Endothelial cell of umbilical vein (primary cell): ENCODE results near the gene BASP1.

Source experiments
- FOS ChIP-seq: IDR thresholded peaks from 2 replicates; pipeline ENCODE4 v1.6.1; 2011; ENCODE audit warnings: mild to moderate bottlenecking, low read length, moderate library complexity, borderline replicate concordance; ENCODE audit not compliant: insufficient read depth
- POLR2A ChIP-seq: IDR thresholded peaks from 2 replicates; pipeline ENCODE4 v1.6.1; 2012; ENCODE audit warnings: low read depth, mild to moderate bottlenecking, control low read depth, low read length
- TF ChIP-seq, protein P1 (sequence below), 2 donors: IDR thresholded peaks; 1 replicate in 1 of 2; 2 replicates in 1 of 2; pipeline ENCODE4 v1.5.1; 2011; ENCODE audit warnings: low read length in 2 of 2, mild to moderate bottlenecking in 2 of 2, moderate library complexity in 2 of 2, control low read depth in 1 of 2, inconsistent platforms in 1 of 2, low read depth in 1 of 2; ENCODE audit not compliant: insufficient read depth in 1 of 2; ENCODE audit errors: extremely low read depth in 1 of 2
- TF ChIP-seq, protein P2 (sequence below): IDR thresholded peaks from 2 replicates; pipeline ENCODE4 v1.6.1; 2011; ENCODE audit not compliant: insufficient read depth, insufficient read length

DNA sequence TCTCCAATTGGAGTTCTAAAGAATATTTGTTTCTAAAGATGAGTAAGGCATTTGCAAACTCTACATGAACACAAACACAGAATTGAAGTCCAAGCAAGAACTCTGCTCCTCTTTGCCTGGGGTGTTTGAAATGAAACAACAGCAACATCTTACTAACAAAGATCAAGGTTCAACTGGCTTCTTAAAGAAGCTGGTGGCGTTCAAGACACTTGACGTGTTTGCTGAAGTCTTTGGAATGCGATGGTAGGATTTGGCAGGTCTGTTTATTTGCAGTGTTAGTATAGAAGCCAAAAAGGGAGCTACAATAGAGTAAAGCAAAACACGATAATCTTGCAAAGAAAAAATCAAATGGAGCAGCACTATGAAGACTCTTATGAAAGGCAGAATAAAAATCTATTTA, 94.9 kb downstream of the BASP1 start:
- TF ChIP-seq, protein P1, sequence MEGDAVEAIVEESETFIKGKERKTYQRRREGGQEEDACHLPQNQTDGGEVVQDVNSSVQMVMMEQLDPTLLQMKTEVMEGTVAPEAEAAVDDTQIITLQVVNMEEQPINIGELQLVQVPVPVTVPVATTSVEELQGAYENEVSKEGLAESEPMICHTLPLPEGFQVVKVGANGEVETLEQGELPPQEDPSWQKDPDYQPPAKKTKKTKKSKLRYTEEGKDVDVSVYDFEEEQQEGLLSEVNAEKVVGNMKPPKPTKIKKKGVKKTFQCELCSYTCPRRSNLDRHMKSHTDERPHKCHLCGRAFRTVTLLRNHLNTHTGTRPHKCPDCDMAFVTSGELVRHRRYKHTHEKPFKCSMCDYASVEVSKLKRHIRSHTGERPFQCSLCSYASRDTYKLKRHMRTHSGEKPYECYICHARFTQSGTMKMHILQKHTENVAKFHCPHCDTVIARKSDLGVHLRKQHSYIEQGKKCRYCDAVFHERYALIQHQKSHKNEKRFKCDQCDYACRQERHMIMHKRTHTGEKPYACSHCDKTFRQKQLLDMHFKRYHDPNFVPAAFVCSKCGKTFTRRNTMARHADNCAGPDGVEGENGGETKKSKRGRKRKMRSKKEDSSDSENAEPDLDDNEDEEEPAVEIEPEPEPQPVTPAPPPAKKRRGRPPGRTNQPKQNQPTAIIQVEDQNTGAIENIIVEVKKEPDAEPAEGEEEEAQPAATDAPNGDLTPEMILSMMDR (IDR thresholded peaks at IDR 0.05; ENCODE audit: extremely low read depth in 1 of 2, insufficient read depth in 1 of 2, low read depth in 1 of 2, low read length in 2 of 2) = no peak
- TF ChIP-seq POLR2A = no peak
- TF ChIP-seq, protein P2, sequence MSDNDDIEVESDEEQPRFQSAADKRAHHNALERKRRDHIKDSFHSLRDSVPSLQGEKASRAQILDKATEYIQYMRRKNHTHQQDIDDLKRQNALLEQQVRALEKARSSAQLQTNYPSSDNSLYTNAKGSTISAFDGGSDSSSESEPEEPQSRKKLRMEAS = no peak
- no peak for TF ChIP-seq FOS
